Kidney (tissue), 14 donors: ENCODE measurements around the gene NKD2. TPM values are rescaled to one million over a fixed set of nuclear protein-coding genes. Genes with fewer than 3 reads are reported as not detected.
A peak's percentile ranks its signal among the peaks of the same experiment; 100 is the strongest.

ENCODE experiments used
- DNase-seq, 5 donors: peaks; one replicate each; pipeline ENCODE4 v3.0.0-alpha.2; 2013 to 2020
- FAIRE-seq: peaks from 2 replicates; lab custom pipeline; 2012; peaks lifted over from hg19 to GRCh38; lab: Jason Lieb, UNC
- H3K27ac ChIP-seq, 2 donors: one replicate each; pipeline ENCODE4 v1.7.0; 2013; ENCODE audit warnings: low read depth in 2 of 2, low read length in 2 of 2, inconsistent platforms in 1 of 2
- H3K27me3 ChIP-seq: one replicate; pipeline ENCODE4 v1.7.1; 2013; ENCODE audit warnings: low read length, inconsistent platforms; ENCODE audit not compliant: control insufficient read depth, insufficient read depth
- H3K36me3 ChIP-seq, 3 donors: one replicate each; pipeline versions ENCODE4 v1.7.0 to v1.7.1; 2013; ENCODE audit warnings: low read length in 3 of 3, control low read depth in 1 of 3, inconsistent platforms in 1 of 3; ENCODE audit not compliant: insufficient read depth in 3 of 3, control insufficient read depth in 2 of 3
- H3K4me1 ChIP-seq, 3 donors: one replicate each; pipeline versions ENCODE4 v1.7.0 to v1.7.1; 2013; ENCODE audit warnings: low read length in 3 of 3, inconsistent platforms in 1 of 3, low read depth in 1 of 3; ENCODE audit not compliant: control insufficient read depth in 2 of 3, insufficient read depth in 2 of 3
- H3K4me3 ChIP-seq, 3 donors: one replicate each; pipeline versions ENCODE4 v1.7.0 to v1.8.1; 2013; ENCODE audit warnings: low read length in 3 of 3, control low read depth in 1 of 3, inconsistent platforms in 1 of 3
- H3K9ac ChIP-seq, 3 donors: one replicate each; pipeline versions ENCODE4 v1.7.0 to v1.7.1; 2013; ENCODE audit warnings: low read length in 3 of 3, control low read depth in 1 of 3, inconsistent platforms in 1 of 3
- H3K9me3 ChIP-seq, 3 donors: one replicate each; pipeline versions ENCODE4 v1.7.0 to v1.7.1; 2013; ENCODE audit warnings: low read length in 3 of 3, control low read depth in 1 of 3, inconsistent platforms in 1 of 3; ENCODE audit not compliant: control insufficient read depth in 2 of 3, insufficient read depth in 1 of 3
- intact Hi-C: fragments of 100-400 bp; cut with DNase I; formaldehyde crosslinking; loops from one replicate; pipeline ENCODE4 v1.11.1; 2022
- polyA plus RNA-seq: library from polyadenylated mRNA; stranded (reverse); fragments of 350-450 nt; fragmentation: Illumina TruSeq; extraction: RNeasy Lipid Tissue Mini Kit (QIAGEN cat#74804); gene quantifications from one replicate; pipeline ENCODE4 v1.2.3, GENCODE V29; 2014; ENCODE audit warnings: low read depth, low replicate concordance; ENCODE audit not compliant: insufficient read depth
- total RNA-seq: library from RNA; stranded (reverse); fragmentation: NEBNext Ultra II Directional; extraction: Animal tissue kit (Norgen Biotek cat#: 25700); gene quantifications from one replicate; pipeline ENCODE4 v1.2.1, GENCODE V29; 2021
- TF ChIP-seq, protein P1 (sequence below): IDR thresholded peaks from 3 replicates; pipeline ENCODE4 v1.5.1; 2012; ENCODE audit warnings: mild to moderate bottlenecking, moderate library complexity, borderline replicate concordance; ENCODE audit not compliant: insufficient read depth; ENCODE audit errors: extremely low read depth
- donor health status: control.
- donor health status: control.
- donor health status: control.
- donor health status: control.
- donor health status: control.
- donor health status: DM: yes; HTN: yes; CAD: no.
- donor health status: Normal renal cell carcinoma (clear cell type).

Gene NKD2
- total and polyA plus RNA-seq, 2 donors from 2014 or later = 7.9 to 14.1 TPM

DNA sequence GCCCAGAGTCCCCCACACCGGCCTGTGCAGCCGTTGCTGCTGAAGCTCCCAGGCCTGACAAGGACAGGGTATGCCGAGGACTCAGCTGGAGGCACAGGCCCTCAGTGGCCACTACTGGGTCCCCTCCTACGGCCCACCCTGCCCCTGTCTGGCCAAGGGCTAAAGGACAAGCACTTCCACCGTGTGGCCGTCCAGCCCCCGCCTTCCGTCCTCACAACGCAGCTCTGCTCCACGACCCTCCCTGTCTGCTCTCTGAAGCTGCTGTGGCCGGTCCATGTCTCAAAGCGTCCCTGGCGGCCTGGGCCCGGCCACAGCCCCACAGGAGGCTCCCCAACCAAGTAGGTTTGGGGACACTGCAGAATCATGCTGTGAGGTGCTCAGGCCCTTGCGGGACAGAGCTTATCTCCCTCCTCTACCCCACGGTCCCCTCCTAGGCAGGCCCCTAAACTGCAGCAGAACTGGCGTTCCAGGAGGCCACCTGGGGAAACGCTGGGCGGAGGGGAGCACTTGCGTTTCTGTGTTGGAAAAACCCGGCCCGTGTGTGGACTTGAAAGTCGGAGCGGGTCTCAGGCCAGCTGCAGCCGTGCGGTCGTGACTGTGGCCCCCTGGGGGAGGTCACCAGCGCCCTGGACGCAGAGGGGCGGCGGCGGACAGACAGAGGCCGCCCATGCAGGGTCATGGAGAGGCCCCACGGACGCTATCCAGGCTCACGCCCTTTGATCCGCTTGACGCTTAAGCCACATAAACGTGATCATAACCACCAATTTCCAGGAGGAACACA lies 45.6 kb downstream of the NKD2 start:
- H3K36me3 ChIP-seq = peaks cover 3 to 48% (median 27%) of the 10 kb centered on the region in 3 donors
- intact Hi-C loops = no loop called here
- FAIRE-seq = no peak
- no peaks in the 10 kb centered on the region for H3K4me1 ChIP-seq
- H3K27ac ChIP-seq = no peak overlapping the region
- no peak overlapping the region for H3K4me3 ChIP-seq
- H3K27me3 ChIP-seq = no peaks in the 10 kb centered on the region
- TF ChIP-seq, protein P1, sequence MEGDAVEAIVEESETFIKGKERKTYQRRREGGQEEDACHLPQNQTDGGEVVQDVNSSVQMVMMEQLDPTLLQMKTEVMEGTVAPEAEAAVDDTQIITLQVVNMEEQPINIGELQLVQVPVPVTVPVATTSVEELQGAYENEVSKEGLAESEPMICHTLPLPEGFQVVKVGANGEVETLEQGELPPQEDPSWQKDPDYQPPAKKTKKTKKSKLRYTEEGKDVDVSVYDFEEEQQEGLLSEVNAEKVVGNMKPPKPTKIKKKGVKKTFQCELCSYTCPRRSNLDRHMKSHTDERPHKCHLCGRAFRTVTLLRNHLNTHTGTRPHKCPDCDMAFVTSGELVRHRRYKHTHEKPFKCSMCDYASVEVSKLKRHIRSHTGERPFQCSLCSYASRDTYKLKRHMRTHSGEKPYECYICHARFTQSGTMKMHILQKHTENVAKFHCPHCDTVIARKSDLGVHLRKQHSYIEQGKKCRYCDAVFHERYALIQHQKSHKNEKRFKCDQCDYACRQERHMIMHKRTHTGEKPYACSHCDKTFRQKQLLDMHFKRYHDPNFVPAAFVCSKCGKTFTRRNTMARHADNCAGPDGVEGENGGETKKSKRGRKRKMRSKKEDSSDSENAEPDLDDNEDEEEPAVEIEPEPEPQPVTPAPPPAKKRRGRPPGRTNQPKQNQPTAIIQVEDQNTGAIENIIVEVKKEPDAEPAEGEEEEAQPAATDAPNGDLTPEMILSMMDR = no peak
- peak in 1 of 5 donors; percentile 76 for DNase-seq
- no peak overlapping the region for H3K9ac ChIP-seq
- no peaks in the 10 kb centered on the region for H3K9me3 ChIP-seq

DNA sequence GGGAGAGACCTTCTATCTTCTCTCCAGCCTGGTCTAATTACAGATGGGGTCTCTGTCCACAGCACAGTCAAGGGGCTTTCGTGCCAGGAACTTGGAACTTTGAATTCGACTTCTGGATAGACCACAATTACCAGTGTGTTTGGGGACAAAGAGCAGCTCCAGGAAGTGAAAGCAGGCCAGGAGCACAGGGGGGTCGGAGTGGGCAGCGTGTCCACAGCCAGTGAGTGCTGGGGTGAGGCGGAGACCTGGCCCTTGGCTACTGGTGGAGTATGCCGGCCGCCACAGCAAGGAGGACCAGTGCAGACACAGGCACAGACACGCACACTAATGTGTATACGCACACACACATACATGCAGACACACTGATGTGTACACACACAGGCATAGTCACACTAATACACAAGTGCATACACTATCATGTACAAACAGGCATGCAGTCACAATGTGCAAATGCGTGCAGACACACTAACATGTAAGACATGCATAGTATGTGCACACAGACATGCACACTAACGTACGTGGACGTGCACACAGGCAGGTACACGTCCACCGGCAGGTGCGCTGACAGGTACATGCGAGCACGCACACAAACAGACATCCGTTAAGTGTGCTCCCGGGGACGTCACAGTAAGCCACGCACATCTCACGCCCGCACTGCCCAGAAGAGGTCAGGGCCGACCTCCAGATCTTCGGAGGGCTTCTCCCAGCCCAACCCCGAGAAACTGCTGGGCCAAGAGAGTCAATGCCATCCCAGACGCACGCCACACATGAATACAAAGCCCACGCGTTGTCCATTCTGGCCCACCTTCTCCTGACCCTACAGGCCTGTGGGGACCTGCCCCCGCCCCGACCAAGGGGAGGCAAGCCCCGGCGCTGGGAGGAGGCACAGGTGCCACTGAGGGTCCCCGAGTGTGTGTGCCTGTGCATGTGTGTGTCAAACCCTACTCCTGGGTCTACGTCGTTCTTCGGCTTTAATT lies 46.5 kb downstream of the NKD2 start:
- TF ChIP-seq, protein P1 = no peak
- Histone ChIP-seq H3K27me3 (no peaks in the 10 kb centered on the region), H3K27ac (no peak overlapping the region), H3K4me3 (no peak overlapping the region), H3K9me3 (no peaks in the 10 kb centered on the region), H3K4me1 (peaks cover 0 to 2% (median 0%) of the 10 kb centered on the region in 3 donors), H3K9ac (no peak overlapping the region), H3K36me3 (peaks cover 3 to 50% (median 33%) of the 10 kb centered on the region in 3 donors)
- DNase-seq (peak in 1 of 5 donors; percentile 71), FAIRE-seq (no peak)
- intact Hi-C loops = no loop called here

DNA sequence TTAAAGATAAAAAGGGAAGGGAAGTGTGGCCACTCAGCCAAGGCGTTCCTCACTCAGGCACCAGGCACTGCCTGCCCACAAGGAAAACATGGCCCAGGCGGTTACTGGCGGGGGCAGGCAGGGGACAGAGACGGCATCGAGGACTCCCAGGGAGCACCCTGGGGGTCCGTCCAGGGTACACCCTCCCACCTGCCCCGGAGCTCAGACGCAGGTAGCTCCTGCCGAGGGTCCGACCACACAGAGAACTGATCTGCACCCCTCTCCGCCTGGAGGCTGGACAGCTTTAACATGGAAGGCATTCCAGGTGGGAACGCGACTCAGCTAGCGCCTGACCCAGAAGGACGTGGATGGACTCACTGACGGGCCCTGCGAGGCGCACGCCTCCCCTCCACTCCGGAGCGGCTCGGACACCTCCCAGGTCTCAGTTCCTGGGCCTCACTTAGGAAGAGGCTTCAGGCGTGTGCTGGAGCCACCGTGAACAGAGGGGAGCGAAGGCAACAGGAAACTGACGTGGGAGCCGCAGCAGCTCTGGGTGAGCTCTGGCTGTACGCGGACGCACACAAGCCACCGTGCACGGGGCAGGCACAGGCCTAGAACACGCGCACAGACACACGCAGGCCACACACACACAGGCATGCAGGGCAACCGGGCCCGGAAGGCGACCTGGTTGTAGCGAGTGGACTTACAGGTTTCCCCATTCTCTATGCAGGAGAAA lies 47.5 kb downstream of the NKD2 start:
- Histone ChIP-seq H3K4me1 (peaks cover 0 to 4% (median 0%) of the 10 kb centered on the region in 3 donors), H3K9me3 (no peaks in the 10 kb centered on the region), H3K27ac (no peak overlapping the region), H3K4me3 (no peak overlapping the region), H3K9ac (no peak overlapping the region), H3K27me3 (no peaks in the 10 kb centered on the region), H3K36me3 (peaks cover 3 to 53% (median 35%) of the 10 kb centered on the region in 3 donors)
- FAIRE-seq (no peak), DNase-seq (peak in 1 of 5 donors; percentile 68)
- TF ChIP-seq, protein P1 = no peak
- intact Hi-C loops = no loop called here
